Right atrium auricular region (tissue), 2 donors: ENCODE measurements around the gene NMRK1. TPM values are rescaled to one million over a fixed set of nuclear protein-coding genes. Genes with fewer than 3 reads are reported as not detected.

Experiments
- DNase-seq: peaks from one replicate; pipeline ENCODE4 v3.0.0-alpha.2; 2019; ENCODE audit warnings: low spot score
- H3K27ac ChIP-seq, 2 donors: fragments of 200-600 bp; sonication (generic); 1 replicate in 1 of 2; 2 replicates in 1 of 2; pipeline ENCODE4 v1.5.1; 2016 to 2019
- H3K27me3 ChIP-seq, 2 donors: fragments of 200-600 bp; sonication (generic); one replicate each; pipeline versions ENCODE4 v1.5.1 to v1.6.0; 2017 to 2019
- H3K36me3 ChIP-seq: fragments of 200-600 bp; sonication (generic); one replicate; pipeline ENCODE4 v1.5.1; 2016
- H3K4me1 ChIP-seq, 2 donors: fragments of 200-600 bp; sonication (generic); one replicate each; pipeline versions ENCODE4 v1.5.1 to v1.6.0; 2017 to 2019
- H3K4me3 ChIP-seq, 2 donors: fragments of 200-600 bp; sonication (generic); 1 replicate in 1 of 2; 2 replicates in 1 of 2; pipeline ENCODE4 v1.5.1; 2017 to 2019; ENCODE audit warnings: mild to moderate bottlenecking in 1 of 2, moderate library complexity in 1 of 2
- H3K9me3 ChIP-seq, 2 donors: fragments of 200-600 bp; sonication (generic); one replicate each; pipeline ENCODE4 v1.5.1; 2019
- CTCF ChIP-seq, 2 donors: fragments of 200-600 bp; sonication (generic); IDR thresholded peaks; one replicate each; pipeline ENCODE4 v1.5.1; 2019; ENCODE audit warnings: antibody characterized with exemption in 2 of 2
- total RNA-seq, 2 donors: library from RNA; depleted of rRNA; stranded (reverse); fragments of >200 nt; gene quantifications; one replicate each; pipeline ENCODE4 v1.1.0, GENCODE V29; 2016

Gene NMRK1
- total RNA-seq, 2 donors from 2014 or later, result 5.5 to 9.6 TPM

- no peaks in the 10 kb centered on the region for H3K9me3 ChIP-seq
- no peak overlapping the region for H3K4me3 ChIP-seq
- H3K27me3 ChIP-seq, result no peaks in the 10 kb centered on the region
- peaks cover 0 to 4% of the 10 kb centered on the region in 2 donors for H3K4me1 ChIP-seq
- DNase-seq, result no peak
- no peak for TF ChIP-seq CTCF (IDR thresholded peaks at IDR 0.05)
- H3K36me3 ChIP-seq, result peaks cover 9% of the 10 kb centered on the region
- H3K27ac ChIP-seq, result no peak overlapping the region
Measured at GRCh38 chr9:75067894-75068293, 20.1 kb downstream of the NMRK1 start.

- no peak for DNase-seq
- no peak for TF ChIP-seq CTCF (IDR thresholded peaks at IDR 0.05)
- Histone ChIP-seq H3K27ac (no peak overlapping the region), H3K4me1 (peaks cover 0 to 4% of the 10 kb centered on the region in 2 donors), H3K9me3 (no peaks in the 10 kb centered on the region), H3K36me3 (peaks cover 13% of the 10 kb centered on the region), H3K4me3 (no peak overlapping the region), H3K27me3 (no peaks in the 10 kb centered on the region)
Measured at GRCh38 chr9:75065510-75065909, 22.4 kb downstream of the NMRK1 start.

- H3K27ac ChIP-seq, result no peak overlapping the region
- DNase-seq, result no peak
- H3K4me1 ChIP-seq, result peaks cover 0 to 4% of the 10 kb centered on the region in 2 donors
- no peak overlapping the region for H3K4me3 ChIP-seq
- H3K27me3 ChIP-seq, result no peaks in the 10 kb centered on the region
- no peaks in the 10 kb centered on the region for H3K9me3 ChIP-seq
- H3K36me3 ChIP-seq, result peaks cover 13% of the 10 kb centered on the region
- no peak for TF ChIP-seq CTCF (IDR thresholded peaks at IDR 0.05)
Measured at GRCh38 chr9:75064307-75065025, 23.5 kb downstream of the NMRK1 start.

GRCh38 chr9:75063556-75064305 lies 24.2 kb downstream of the NMRK1 start:
- TF ChIP-seq CTCF (IDR thresholded peaks at IDR 0.05), result no peak
- no peaks in the 10 kb centered on the region for H3K27me3 ChIP-seq
- no peak overlapping the region for H3K4me3 ChIP-seq
- DNase-seq, result no peak
- H3K36me3 ChIP-seq, result peaks cover 13% of the 10 kb centered on the region
- peaks cover 0 to 4% of the 10 kb centered on the region in 2 donors for H3K4me1 ChIP-seq
- H3K9me3 ChIP-seq, result no peaks in the 10 kb centered on the region
- H3K27ac ChIP-seq, result no peak overlapping the region

- H3K4me1 ChIP-seq, result peaks cover 0 to 4% of the 10 kb centered on the region in 2 donors
- no peaks in the 10 kb centered on the region for H3K27me3 ChIP-seq
- no peak overlapping the region for H3K4me3 ChIP-seq
- H3K36me3 ChIP-seq, result peaks cover 4% of the 10 kb centered on the region
- H3K9me3 ChIP-seq, result no peaks in the 10 kb centered on the region
- H3K27ac ChIP-seq, result no peak overlapping the region
- no peak for DNase-seq
- TF ChIP-seq CTCF (IDR thresholded peaks at IDR 0.05), result no peak
Measured at GRCh38 chr9:75061169-75061568, 26.8 kb downstream of the NMRK1 start.
